HG02970 (cell line): ENCODE results near the gene SLC1A2.

Experiments
- ATAC-seq: cut with Tn5 transposase; IDR thresholded peaks from one replicate; pipeline ENCODE4 v1.9.1; 2021; ENCODE audit warnings: mild to moderate bottlenecking, moderate library complexity, moderate number of reproducible peaks; ENCODE audit not compliant: unreplicated experiment, low FRiP score

Gene SLC1A2

GRCh38 chr11:35355102-35355749 is 64.1 kb downstream of the SLC1A2 start:
- ATAC-seq: no peak

GRCh38 chr11:35354644-35355043 is 64.7 kb downstream of the SLC1A2 start:
- ATAC-seq: no peak

GRCh38 chr11:35352077-35352888 is 67.1 kb downstream of the SLC1A2 start:
- ATAC-seq: no peak

GRCh38 chr11:35349897-35350296 is 69.5 kb downstream of the SLC1A2 start:
- no peak for ATAC-seq

GRCh38 chr11:35348898-35349687 is 70.3 kb downstream of the SLC1A2 start:
- ATAC-seq: no peak

- ATAC-seq: no peak
Measured at GRCh38 chr11:35347921-35348331, 71.4 kb downstream of the SLC1A2 start.

- ATAC-seq: no peak
Measured at GRCh38 chr11:35347173-35347878, 72.0 kb downstream of the SLC1A2 start.

GRCh38 chr11:35346472-35347156 is 72.7 kb downstream of the SLC1A2 start:
- ATAC-seq: no peak

GRCh38 chr11:35344681-35345574 is 74.4 kb downstream of the SLC1A2 start:
- no peak for ATAC-seq

- ATAC-seq: no peak
Measured at GRCh38 chr11:35343033-35343598, 76.2 kb downstream of the SLC1A2 start.

- ATAC-seq: no peak
Measured at GRCh38 chr11:35340715-35341114, 78.6 kb downstream of the SLC1A2 start.

- ATAC-seq: no peak
Measured at GRCh38 chr11:35340071-35340470, 79.3 kb downstream of the SLC1A2 start.

GRCh38 chr11:35338921-35339320 is 80.4 kb downstream of the SLC1A2 start:
- ATAC-seq: no peak

- ATAC-seq: no peak
Measured at GRCh38 chr11:35337914-35338305, 81.4 kb downstream of the SLC1A2 start.

GRCh38 chr11:35337136-35337913 is 82.0 kb downstream of the SLC1A2 start:
- no peak for ATAC-seq

- no peak for ATAC-seq
Measured at GRCh38 chr11:35336726-35337125, 82.6 kb downstream of the SLC1A2 start.

- no peak for ATAC-seq
Measured at GRCh38 chr11:35335226-35335625, 84.1 kb downstream of the SLC1A2 start.
